ENCODE results near the gene TK2.
A peak's percentile ranks its signal among the peaks of the same experiment; 100 is the strongest.

DNA sequence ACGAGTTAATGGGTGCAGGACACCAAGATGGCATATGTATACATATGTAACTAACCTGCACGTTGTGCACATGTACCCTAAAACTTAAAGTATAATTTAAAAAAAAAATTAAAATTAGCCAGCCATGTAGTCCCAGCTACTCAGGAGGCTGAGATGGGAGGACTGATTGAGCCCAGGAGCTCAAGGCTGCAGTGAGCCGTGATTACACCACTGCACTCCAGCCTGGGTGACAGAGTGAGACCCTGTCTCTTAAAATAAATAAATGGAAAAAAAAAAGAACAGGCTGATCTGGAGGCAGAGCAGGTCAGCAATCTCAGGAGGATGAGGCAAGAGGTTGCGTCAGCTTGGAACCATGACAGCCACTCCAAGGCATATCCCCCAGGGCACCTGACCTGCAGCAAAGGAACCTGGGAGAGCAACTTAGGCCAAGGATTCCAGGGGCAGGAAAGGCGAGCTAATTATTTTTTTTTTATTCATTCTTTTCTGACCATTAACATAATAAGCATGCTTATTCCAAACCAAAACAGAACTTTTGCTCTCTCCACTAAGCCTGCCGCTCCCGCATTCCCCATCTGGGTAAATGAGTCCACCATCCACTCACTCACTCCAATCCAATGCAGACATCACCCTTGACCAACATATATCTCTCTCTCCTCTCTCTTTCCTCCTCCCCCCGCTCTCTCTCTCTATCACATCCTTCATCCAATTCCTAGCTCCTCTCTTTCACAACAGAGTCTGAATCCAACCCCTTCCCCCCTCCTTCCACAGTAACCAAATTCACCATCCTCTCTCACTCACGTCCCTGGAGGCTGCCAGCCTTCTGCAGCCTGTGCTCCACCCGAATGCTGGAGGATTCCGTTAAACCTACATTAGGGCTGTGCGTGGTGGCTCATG is 47.7 kb downstream of the TK2 start:
- no peak for TF ChIP-seq ESRRA (IDR thresholded peaks at IDR 0.05; ENCODE audit: borderline replicate concordance, low read length)
- no peak for TF ChIP-seq EP300 (IDR thresholded peaks at IDR 0.05)
- TF ChIP-seq, protein P1, sequence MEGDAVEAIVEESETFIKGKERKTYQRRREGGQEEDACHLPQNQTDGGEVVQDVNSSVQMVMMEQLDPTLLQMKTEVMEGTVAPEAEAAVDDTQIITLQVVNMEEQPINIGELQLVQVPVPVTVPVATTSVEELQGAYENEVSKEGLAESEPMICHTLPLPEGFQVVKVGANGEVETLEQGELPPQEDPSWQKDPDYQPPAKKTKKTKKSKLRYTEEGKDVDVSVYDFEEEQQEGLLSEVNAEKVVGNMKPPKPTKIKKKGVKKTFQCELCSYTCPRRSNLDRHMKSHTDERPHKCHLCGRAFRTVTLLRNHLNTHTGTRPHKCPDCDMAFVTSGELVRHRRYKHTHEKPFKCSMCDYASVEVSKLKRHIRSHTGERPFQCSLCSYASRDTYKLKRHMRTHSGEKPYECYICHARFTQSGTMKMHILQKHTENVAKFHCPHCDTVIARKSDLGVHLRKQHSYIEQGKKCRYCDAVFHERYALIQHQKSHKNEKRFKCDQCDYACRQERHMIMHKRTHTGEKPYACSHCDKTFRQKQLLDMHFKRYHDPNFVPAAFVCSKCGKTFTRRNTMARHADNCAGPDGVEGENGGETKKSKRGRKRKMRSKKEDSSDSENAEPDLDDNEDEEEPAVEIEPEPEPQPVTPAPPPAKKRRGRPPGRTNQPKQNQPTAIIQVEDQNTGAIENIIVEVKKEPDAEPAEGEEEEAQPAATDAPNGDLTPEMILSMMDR (IDR thresholded peaks at IDR 0.05): no peak
- no peak for TF ChIP-seq MYC (IDR thresholded peaks at IDR 0.05; ENCODE audit: borderline replicate concordance, low read length)
- TF ChIP-seq CEBPB (IDR thresholded peaks at IDR 0.05): peak; percentile 3 to 70; a peak in 3 of 4 replicates
- no peak for TF ChIP-seq POLR2A (IDR thresholded peaks at IDR 0.05; ENCODE audit: low read length)
- TF ChIP-seq, protein P2, sequence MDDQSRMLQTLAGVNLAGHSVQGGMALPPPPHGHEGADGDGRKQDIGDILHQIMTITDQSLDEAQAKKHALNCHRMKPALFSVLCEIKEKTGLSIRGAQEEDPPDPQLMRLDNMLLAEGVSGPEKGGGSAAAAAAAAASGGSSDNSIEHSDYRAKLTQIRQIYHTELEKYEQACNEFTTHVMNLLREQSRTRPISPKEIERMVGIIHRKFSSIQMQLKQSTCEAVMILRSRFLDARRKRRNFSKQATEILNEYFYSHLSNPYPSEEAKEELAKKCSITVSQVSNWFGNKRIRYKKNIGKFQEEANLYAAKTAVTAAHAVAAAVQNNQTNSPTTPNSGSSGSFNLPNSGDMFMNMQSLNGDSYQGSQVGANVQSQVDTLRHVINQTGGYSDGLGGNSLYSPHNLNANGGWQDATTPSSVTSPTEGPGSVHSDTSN (IDR thresholded peaks at IDR 0.05): no peak
- no peak for TF ChIP-seq NR3C1 (IDR thresholded peaks at IDR 0.05)
- TF ChIP-seq, protein P3, sequence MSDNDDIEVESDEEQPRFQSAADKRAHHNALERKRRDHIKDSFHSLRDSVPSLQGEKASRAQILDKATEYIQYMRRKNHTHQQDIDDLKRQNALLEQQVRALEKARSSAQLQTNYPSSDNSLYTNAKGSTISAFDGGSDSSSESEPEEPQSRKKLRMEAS (IDR thresholded peaks at IDR 0.05): no peak
- TF ChIP-seq, protein P4, sequence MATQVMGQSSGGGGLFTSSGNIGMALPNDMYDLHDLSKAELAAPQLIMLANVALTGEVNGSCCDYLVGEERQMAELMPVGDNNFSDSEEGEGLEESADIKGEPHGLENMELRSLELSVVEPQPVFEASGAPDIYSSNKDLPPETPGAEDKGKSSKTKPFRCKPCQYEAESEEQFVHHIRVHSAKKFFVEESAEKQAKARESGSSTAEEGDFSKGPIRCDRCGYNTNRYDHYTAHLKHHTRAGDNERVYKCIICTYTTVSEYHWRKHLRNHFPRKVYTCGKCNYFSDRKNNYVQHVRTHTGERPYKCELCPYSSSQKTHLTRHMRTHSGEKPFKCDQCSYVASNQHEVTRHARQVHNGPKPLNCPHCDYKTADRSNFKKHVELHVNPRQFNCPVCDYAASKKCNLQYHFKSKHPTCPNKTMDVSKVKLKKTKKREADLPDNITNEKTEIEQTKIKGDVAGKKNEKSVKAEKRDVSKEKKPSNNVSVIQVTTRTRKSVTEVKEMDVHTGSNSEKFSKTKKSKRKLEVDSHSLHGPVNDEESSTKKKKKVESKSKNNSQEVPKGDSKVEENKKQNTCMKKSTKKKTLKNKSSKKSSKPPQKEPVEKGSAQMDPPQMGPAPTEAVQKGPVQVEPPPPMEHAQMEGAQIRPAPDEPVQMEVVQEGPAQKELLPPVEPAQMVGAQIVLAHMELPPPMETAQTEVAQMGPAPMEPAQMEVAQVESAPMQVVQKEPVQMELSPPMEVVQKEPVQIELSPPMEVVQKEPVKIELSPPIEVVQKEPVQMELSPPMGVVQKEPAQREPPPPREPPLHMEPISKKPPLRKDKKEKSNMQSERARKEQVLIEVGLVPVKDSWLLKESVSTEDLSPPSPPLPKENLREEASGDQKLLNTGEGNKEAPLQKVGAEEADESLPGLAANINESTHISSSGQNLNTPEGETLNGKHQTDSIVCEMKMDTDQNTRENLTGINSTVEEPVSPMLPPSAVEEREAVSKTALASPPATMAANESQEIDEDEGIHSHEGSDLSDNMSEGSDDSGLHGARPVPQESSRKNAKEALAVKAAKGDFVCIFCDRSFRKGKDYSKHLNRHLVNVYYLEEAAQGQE (IDR thresholded peaks at IDR 0.05): no peak
